ENCODE measurements around the gene MUC4.
"Not testable (repeated sequence)": the region's sequence is repeated elsewhere in the genome, so short reads cannot be mapped to it uniquely, and the experiment has no call there.

MUC4 gene

GRCh38 chr3:195731356-195731905 is 80.3 kb downstream of the MUC4 start:
- DNase-seq, result no peak

GRCh38 chr3:195729476-195730251 is 82.1 kb downstream of the MUC4 start:
- DNase-seq, result no peak

- DNase-seq, result not testable (repeated sequence)
Observed at GRCh38 chr3:195728789-195729188, 82.9 kb downstream of the MUC4 start.

GRCh38 chr3:195727606-195728195 is 84.0 kb downstream of the MUC4 start:
- no peak for DNase-seq

GRCh38 chr3:195725916-195726740 is 85.6 kb downstream of the MUC4 start:
- DNase-seq, result not testable (repeated sequence)

- DNase-seq, result not testable (repeated sequence)
Observed at GRCh38 chr3:195724363-195724762, 87.4 kb downstream of the MUC4 start.

GRCh38 chr3:195722996-195723345 is 88.8 kb downstream of the MUC4 start:
- DNase-seq, result not testable (repeated sequence)

- not testable (repeated sequence) for DNase-seq
Observed at GRCh38 chr3:195722139-195722995, 89.4 kb downstream of the MUC4 start.

GRCh38 chr3:195720831-195721506 is 90.8 kb downstream of the MUC4 start, which contains the start of gene MUC20:
Gene MUC20 (plus strand): TSS chr3:195720978. CDS start chr3:195721008, 30 bp downstream.
- DNase-seq, result not testable (repeated sequence)

- DNase-seq, result not testable (repeated sequence)
Observed at GRCh38 chr3:195719514-195720254, 92.0 kb downstream of the MUC4 start.

GRCh38 chr3:195718477-195718984 is 93.2 kb downstream of the MUC4 start:
- no peak for DNase-seq

- no peak for DNase-seq
Observed at GRCh38 chr3:195717852-195718476, 93.8 kb downstream of the MUC4 start.

- DNase-seq, result no peak
Observed at GRCh38 chr3:195717416-195717815, 94.3 kb downstream of the MUC4 start.

GRCh38 chr3:195715583-195716266 is 96.0 kb downstream of the MUC4 start:
- DNase-seq, result no peak

GRCh38 chr3:195715134-195715533 is 96.6 kb downstream of the MUC4 start:
- DNase-seq, result no peak

GRCh38 chr3:195714380-195715011 is 97.2 kb downstream of the MUC4 start:
- no peak for DNase-seq

GRCh38 chr3:195713150-195713549 is 98.6 kb downstream of the MUC4 start:
- not testable (repeated sequence) for DNase-seq

- not testable (repeated sequence) for DNase-seq
Observed at GRCh38 chr3:195712535-195712910, 99.2 kb downstream of the MUC4 start.
